Measurements from ENCODE around the gene SLC25A26. TPM values are rescaled to one million over a fixed set of nuclear protein-coding genes. Genes with fewer than 3 reads are reported as not detected.

The SLC25A26 gene
- polyA plus RNA-seq, 2 donors, result 4.6 to 13.5 TPM

DNA sequence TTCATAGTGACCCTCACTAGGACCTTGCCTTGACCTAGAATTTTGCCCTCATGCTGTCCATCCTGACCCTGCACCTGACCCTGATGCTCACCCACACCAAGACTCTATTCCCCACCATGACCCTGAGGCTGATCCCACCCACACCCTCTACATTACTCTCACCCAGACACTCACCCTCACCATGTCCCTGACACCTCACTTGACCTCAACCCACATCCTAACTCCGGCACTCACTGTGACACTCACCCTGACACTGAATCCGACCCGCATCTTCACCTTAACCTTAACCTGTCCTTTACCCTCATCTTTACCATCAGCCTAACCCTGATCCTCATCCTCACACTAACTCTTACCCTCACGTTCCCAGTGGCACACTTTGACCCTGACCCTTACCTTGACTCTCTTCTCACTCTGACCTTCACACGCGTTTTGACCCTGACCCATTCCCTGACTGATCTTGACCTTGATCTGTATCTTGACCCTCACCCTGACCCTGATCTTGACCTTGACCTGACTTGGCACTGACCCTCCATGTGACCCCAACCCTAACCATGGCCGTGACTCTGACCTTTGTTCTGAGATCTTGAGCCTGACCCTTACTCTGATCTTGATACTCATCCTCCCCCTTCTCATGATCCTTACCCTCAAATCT is 22.2 kb upstream of the SLC25A26 start:
- Histone ChIP-seq H3K27ac (ENCODE audit: low read depth in 2 of 2, low read length in 1 of 2) (no peak overlapping the region), H3K27me3 (ENCODE audit: control insufficient read depth in 1 of 2, insufficient read depth in 2 of 2, low read length in 2 of 2) (no peaks in the 10 kb centered on the region), H3K4me1 (ENCODE audit: control insufficient read depth in 2 of 2, insufficient read depth in 2 of 2, low read length in 1 of 2) (peaks cover 0 to 4% of the 10 kb centered on the region in 2 donors), H3K4me3 (ENCODE audit: low read depth in 1 of 2, low read length in 2 of 2) (no peak overlapping the region), H3K9me3 (ENCODE audit: control insufficient read depth in 2 of 2, insufficient read depth in 1 of 2, low read depth in 1 of 2, low read length in 1 of 2) (no peaks in the 10 kb centered on the region), H3K36me3 (ENCODE audit: control insufficient read depth in 2 of 2, insufficient read depth in 2 of 2, low read length in 1 of 2) (no peaks in the 10 kb centered on the region)
- 85 to 86% methylated on average over 7 of the region's 7 CpGs for WGBS, 2 donors

DNA sequence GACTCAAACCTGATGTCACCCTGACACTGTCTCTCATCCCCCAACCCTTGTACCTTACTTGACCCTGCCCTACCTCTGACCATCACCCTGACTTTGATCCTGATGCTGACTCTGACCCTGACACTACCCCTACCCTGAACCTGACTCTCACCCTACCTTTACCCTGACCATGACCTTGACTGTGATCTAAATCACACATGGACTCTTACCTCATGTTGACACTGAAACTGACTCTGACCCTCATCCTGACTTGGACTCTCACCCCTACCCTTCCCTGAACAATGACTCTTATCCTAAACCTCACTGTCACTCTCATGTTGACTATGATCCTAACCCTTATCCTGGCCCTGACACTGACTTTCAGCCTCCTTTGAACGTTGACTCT is 21.7 kb upstream of the SLC25A26 start:
- Histone ChIP-seq H3K27me3 (ENCODE audit: control insufficient read depth in 1 of 2, insufficient read depth in 2 of 2, low read length in 2 of 2) (no peaks in the 10 kb centered on the region), H3K4me1 (ENCODE audit: control insufficient read depth in 2 of 2, insufficient read depth in 2 of 2, low read length in 1 of 2) (peaks cover 0 to 4% of the 10 kb centered on the region in 2 donors), H3K4me3 (ENCODE audit: low read depth in 1 of 2, low read length in 2 of 2) (no peak overlapping the region), H3K9me3 (ENCODE audit: control insufficient read depth in 2 of 2, insufficient read depth in 1 of 2, low read depth in 1 of 2, low read length in 1 of 2) (no peaks in the 10 kb centered on the region), H3K27ac (ENCODE audit: low read depth in 2 of 2, low read length in 1 of 2) (no peak overlapping the region), H3K36me3 (ENCODE audit: control insufficient read depth in 2 of 2, insufficient read depth in 2 of 2, low read length in 1 of 2) (no peaks in the 10 kb centered on the region)
- WGBS, 2 donors, result 76 to 85% methylated on average over 1 of the region's 1 CpG

DNA sequence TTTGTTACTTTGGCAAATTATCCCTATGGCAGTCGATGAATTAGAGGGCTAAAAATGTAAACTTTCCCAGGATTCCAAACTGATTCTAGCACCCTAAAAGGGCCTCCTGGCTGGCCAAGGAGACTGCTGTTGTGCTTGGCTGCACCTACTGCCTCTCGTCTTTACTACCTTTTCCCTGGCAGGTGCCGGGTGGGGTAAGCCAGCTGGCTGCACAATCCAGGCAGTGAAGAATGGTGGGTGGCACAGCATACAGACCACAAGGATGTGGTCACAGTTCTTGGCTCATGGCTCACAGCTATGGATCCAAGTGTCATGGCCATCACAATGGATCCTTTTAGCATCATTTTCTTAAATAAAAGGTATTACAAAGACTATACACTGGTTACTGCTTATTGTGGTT is 20.7 kb upstream of the SLC25A26 start:
- H3K9me3 ChIP-seq (ENCODE audit: control insufficient read depth in 2 of 2, insufficient read depth in 1 of 2, low read depth in 1 of 2, low read length in 1 of 2), result no peaks in the 10 kb centered on the region
- peaks cover 0 to 3% of the 10 kb centered on the region in 2 donors for H3K4me1 ChIP-seq (ENCODE audit: control insufficient read depth in 2 of 2, insufficient read depth in 2 of 2, low read length in 1 of 2)
- no peaks in the 10 kb centered on the region for H3K27me3 ChIP-seq (ENCODE audit: control insufficient read depth in 1 of 2, insufficient read depth in 2 of 2, low read length in 2 of 2)
- WGBS, 2 donors, result 37% methylated on average over 3 of the region's 3 CpGs
- H3K4me3 ChIP-seq (ENCODE audit: low read depth in 1 of 2, low read length in 2 of 2), result no peak overlapping the region
- no peak overlapping the region for H3K27ac ChIP-seq (ENCODE audit: low read depth in 2 of 2, low read length in 1 of 2)
- no peaks in the 10 kb centered on the region for H3K36me3 ChIP-seq (ENCODE audit: control insufficient read depth in 2 of 2, insufficient read depth in 2 of 2, low read length in 1 of 2)

DNA sequence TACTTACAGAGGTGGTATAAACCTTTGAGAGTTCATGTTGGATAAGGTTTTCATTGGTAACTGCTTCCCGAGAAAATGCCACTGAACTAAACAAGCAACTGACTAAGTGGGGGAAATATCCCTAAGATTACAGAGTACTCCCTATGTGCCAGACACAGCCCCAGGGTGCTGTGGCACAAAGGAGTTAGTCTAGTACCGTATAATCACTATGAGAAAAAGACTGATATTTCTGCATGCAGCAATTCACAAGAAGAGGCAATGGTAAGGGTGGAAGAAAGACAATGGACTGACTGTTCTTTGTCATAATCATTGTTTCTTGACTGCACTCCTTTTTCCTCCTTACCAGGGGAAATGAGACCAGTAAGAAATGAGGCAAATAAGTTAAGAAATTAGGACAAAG is 20.0 kb upstream of the SLC25A26 start:
- H3K4me3 ChIP-seq (ENCODE audit: low read depth in 1 of 2, low read length in 2 of 2), result no peak overlapping the region
- H3K27me3 ChIP-seq (ENCODE audit: control insufficient read depth in 1 of 2, insufficient read depth in 2 of 2, low read length in 2 of 2), result no peaks in the 10 kb centered on the region
- H3K9me3 ChIP-seq (ENCODE audit: control insufficient read depth in 2 of 2, insufficient read depth in 1 of 2, low read depth in 1 of 2, low read length in 1 of 2), result no peaks in the 10 kb centered on the region
- 68 to 70% methylated on average over 2 of the region's 2 CpGs for WGBS, 2 donors
- H3K4me1 ChIP-seq (ENCODE audit: control insufficient read depth in 2 of 2, insufficient read depth in 2 of 2, low read length in 1 of 2), result no peaks in the 10 kb centered on the region
- no peaks in the 10 kb centered on the region for H3K36me3 ChIP-seq (ENCODE audit: control insufficient read depth in 2 of 2, insufficient read depth in 2 of 2, low read length in 1 of 2)
- H3K27ac ChIP-seq (ENCODE audit: low read depth in 2 of 2, low read length in 1 of 2), result no peak overlapping the region

DNA sequence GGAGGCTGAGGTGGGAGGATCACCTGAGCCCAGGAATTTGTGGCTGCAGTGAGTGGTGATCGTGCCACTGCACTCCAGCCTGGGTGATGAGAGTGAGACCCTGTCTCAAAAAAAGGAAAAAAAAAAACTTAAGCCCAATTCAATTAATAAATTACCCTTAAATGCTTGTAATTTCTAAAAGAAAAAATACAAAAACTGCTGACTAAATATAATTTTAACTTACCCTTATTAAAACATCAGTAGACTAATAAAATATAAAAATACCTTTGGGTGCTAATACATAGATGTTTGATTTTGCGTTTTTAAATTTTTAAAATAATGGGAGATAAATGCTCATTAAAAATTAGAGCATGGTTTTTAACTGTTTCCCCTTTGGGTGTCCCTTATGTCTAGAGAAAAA is 17.5 kb upstream of the SLC25A26 start:
- WGBS, 2 donors, result 84 to 86% methylated on average over 2 of the region's 2 CpGs
- no peaks in the 10 kb centered on the region for H3K4me1 ChIP-seq (ENCODE audit: control insufficient read depth in 2 of 2, insufficient read depth in 2 of 2, low read length in 1 of 2)
- no peak overlapping the region for H3K4me3 ChIP-seq (ENCODE audit: low read depth in 1 of 2, low read length in 2 of 2)
- H3K9me3 ChIP-seq (ENCODE audit: control insufficient read depth in 2 of 2, insufficient read depth in 1 of 2, low read depth in 1 of 2, low read length in 1 of 2), result no peaks in the 10 kb centered on the region
- no peaks in the 10 kb centered on the region for H3K27me3 ChIP-seq (ENCODE audit: control insufficient read depth in 1 of 2, insufficient read depth in 2 of 2, low read length in 2 of 2)
- no peaks in the 10 kb centered on the region for H3K36me3 ChIP-seq (ENCODE audit: control insufficient read depth in 2 of 2, insufficient read depth in 2 of 2, low read length in 1 of 2)
- no peak overlapping the region for H3K27ac ChIP-seq (ENCODE audit: low read depth in 2 of 2, low read length in 1 of 2)

DNA sequence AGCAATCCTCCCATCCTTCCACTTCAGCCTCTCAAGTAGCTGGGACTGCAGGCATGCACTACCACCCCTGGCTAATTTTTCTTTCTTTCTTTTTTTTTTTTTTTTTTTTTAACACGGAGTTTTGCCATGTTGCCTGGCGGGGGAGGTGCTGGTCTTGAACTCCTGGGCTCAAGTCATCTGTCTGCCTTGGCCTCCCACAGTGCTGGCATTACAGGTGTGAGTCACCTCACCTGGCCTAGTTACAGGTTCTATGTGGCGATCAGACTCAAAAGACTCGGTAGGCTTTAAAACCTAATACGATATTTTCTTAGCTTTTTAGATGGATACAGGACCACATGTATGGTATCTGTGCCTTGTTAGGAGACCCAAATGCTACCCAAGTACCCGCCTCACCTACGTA is 14.0 kb upstream of the SLC25A26 start:
- H3K36me3 ChIP-seq (ENCODE audit: control insufficient read depth in 2 of 2, insufficient read depth in 2 of 2, low read length in 1 of 2), result no peaks in the 10 kb centered on the region
- WGBS, 2 donors, result 88 to 91% methylated on average over 7 of the region's 7 CpGs
- no peak overlapping the region for H3K27ac ChIP-seq (ENCODE audit: low read depth in 2 of 2, low read length in 1 of 2)
- no peak overlapping the region for H3K4me3 ChIP-seq (ENCODE audit: low read depth in 1 of 2, low read length in 2 of 2)
- no peaks in the 10 kb centered on the region for H3K9me3 ChIP-seq (ENCODE audit: control insufficient read depth in 2 of 2, insufficient read depth in 1 of 2, low read depth in 1 of 2, low read length in 1 of 2)
- no peaks in the 10 kb centered on the region for H3K4me1 ChIP-seq (ENCODE audit: control insufficient read depth in 2 of 2, insufficient read depth in 2 of 2, low read length in 1 of 2)
- no peaks in the 10 kb centered on the region for H3K27me3 ChIP-seq (ENCODE audit: control insufficient read depth in 1 of 2, insufficient read depth in 2 of 2, low read length in 2 of 2)

DNA sequence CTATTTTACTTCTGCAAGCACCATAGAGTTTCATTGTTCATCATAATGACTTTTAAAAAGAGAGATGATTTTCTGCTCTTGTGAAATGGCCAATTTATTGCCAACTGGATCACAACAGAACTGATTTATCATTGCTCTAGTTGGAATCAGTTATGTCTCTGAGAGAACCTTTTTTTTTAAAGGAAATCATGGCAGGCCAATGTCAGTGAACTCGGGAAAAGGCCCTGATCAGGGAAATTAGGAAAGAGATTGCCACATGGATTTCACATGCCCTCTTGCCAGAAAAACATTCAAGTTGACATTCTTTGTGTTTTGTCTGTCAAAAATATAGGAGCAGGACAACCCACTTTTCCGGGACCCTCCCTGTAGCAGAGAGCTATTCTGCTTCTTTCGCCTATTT is 12.6 kb upstream of the SLC25A26 start:
- H3K4me3 ChIP-seq (ENCODE audit: low read depth in 1 of 2, low read length in 2 of 2), result no peak overlapping the region
- H3K27me3 ChIP-seq (ENCODE audit: control insufficient read depth in 1 of 2, insufficient read depth in 2 of 2, low read length in 2 of 2), result no peaks in the 10 kb centered on the region
- no peaks in the 10 kb centered on the region for H3K4me1 ChIP-seq (ENCODE audit: control insufficient read depth in 2 of 2, insufficient read depth in 2 of 2, low read length in 1 of 2)
- H3K36me3 ChIP-seq (ENCODE audit: control insufficient read depth in 2 of 2, insufficient read depth in 2 of 2, low read length in 1 of 2), result no peaks in the 10 kb centered on the region
- WGBS, 2 donors, result 88% methylated on average over 3 of the region's 3 CpGs
- no peak overlapping the region for H3K27ac ChIP-seq (ENCODE audit: low read depth in 2 of 2, low read length in 1 of 2)
- no peaks in the 10 kb centered on the region for H3K9me3 ChIP-seq (ENCODE audit: control insufficient read depth in 2 of 2, insufficient read depth in 1 of 2, low read depth in 1 of 2, low read length in 1 of 2)

DNA sequence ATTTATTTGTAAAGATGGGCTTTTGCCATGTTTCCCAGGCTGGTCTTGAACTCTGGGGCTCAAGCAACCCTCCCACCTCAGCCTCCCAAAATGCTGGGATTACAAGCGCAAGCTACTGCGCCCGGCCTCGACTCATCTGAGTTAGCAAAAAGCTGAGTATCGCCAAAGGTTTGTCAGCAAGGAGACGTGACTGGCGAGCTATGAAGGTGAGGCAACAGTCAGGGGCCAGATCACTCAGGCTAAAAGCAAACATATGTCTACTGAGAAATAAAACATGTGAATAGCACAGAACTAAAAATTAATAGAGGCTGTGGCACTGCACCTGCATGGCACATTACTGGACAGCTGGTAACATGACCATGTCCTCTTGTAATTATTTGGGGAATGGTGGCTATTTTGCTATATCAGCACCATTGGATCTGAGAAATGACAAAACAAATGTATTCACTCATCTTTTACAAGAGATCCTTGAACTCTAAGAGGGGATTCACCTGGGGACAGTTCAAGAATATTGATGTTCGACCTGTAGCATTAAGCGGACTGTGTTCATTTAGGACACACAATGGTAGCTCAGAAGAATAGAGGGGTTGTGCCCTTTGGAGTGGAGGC is 10.0 kb upstream of the SLC25A26 start:
- Histone ChIP-seq H3K4me3 (ENCODE audit: low read depth in 1 of 2, low read length in 2 of 2) (no peak overlapping the region), H3K27ac (ENCODE audit: low read depth in 2 of 2, low read length in 1 of 2) (no peak overlapping the region), H3K9me3 (ENCODE audit: control insufficient read depth in 2 of 2, insufficient read depth in 1 of 2, low read depth in 1 of 2, low read length in 1 of 2) (no peaks in the 10 kb centered on the region), H3K4me1 (ENCODE audit: control insufficient read depth in 2 of 2, insufficient read depth in 2 of 2, low read length in 1 of 2) (no peaks in the 10 kb centered on the region), H3K27me3 (ENCODE audit: control insufficient read depth in 1 of 2, insufficient read depth in 2 of 2, low read length in 2 of 2) (no peaks in the 10 kb centered on the region), H3K36me3 (ENCODE audit: control insufficient read depth in 2 of 2, insufficient read depth in 2 of 2, low read length in 1 of 2) (no peaks in the 10 kb centered on the region)
- WGBS, 2 donors, result 83 to 87% methylated on average over 9 of the region's 9 CpGs

DNA sequence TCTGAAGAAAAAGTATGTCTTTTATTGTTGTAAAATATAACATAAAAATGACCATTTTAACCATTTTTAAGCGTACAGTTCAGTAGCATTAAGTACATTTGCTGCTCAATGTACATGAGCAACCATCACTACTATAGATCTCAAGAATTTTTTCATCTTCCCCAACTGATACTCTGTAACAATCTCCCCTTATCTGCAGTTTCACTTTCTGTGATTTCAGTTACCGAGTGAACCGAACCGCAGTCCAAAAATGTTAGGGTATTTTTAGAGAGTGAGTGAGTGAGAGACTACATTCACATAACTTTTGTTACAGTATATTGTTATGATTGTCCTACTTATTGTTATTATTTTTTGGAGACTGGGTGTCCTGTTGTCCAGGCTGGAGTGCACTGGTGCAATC is 9.0 kb upstream of the SLC25A26 start:
- Histone ChIP-seq H3K27ac (ENCODE audit: low read depth in 2 of 2, low read length in 1 of 2) (no peak overlapping the region), H3K4me1 (ENCODE audit: control insufficient read depth in 2 of 2, insufficient read depth in 2 of 2, low read length in 1 of 2) (no peaks in the 10 kb centered on the region), H3K9me3 (ENCODE audit: control insufficient read depth in 2 of 2, insufficient read depth in 1 of 2, low read depth in 1 of 2, low read length in 1 of 2) (no peaks in the 10 kb centered on the region), H3K4me3 (ENCODE audit: low read depth in 1 of 2, low read length in 2 of 2) (no peak overlapping the region), H3K36me3 (ENCODE audit: control insufficient read depth in 2 of 2, insufficient read depth in 2 of 2, low read length in 1 of 2) (no peaks in the 10 kb centered on the region), H3K27me3 (ENCODE audit: control insufficient read depth in 1 of 2, insufficient read depth in 2 of 2, low read length in 2 of 2) (no peaks in the 10 kb centered on the region)
- 79 to 85% methylated on average over 4 of the region's 4 CpGs for WGBS, 2 donors

DNA sequence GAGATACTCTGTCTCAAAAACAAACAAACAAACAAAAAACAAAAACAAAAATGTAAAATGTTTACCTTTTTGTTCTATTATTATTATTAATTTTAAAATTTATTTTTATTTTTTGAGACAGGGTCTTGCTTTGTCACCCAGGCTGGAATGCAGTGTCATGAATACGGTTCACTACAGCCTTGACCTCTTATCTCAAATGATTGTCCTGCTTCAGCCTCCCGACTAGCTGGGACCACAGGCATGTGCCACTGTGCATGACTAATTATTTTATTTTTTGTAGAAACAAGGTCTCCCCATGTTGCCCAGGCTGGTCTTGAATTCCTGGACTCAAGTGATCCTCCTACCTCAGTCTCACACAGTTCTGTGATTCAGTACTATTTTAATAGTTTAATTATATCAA is 5.7 kb upstream of the SLC25A26 start:
- WGBS, 2 donors, result 65 to 70% methylated on average over 2 of the region's 2 CpGs
- H3K27ac ChIP-seq (ENCODE audit: low read depth in 2 of 2, low read length in 1 of 2), result no peak overlapping the region
- H3K4me3 ChIP-seq (ENCODE audit: low read depth in 1 of 2, low read length in 2 of 2), result no peak overlapping the region
- H3K9me3 ChIP-seq (ENCODE audit: control insufficient read depth in 2 of 2, insufficient read depth in 1 of 2, low read depth in 1 of 2, low read length in 1 of 2), result no peaks in the 10 kb centered on the region
- no peaks in the 10 kb centered on the region for H3K27me3 ChIP-seq (ENCODE audit: control insufficient read depth in 1 of 2, insufficient read depth in 2 of 2, low read length in 2 of 2)
- H3K36me3 ChIP-seq (ENCODE audit: control insufficient read depth in 2 of 2, insufficient read depth in 2 of 2, low read length in 1 of 2), result no peaks in the 10 kb centered on the region
- H3K4me1 ChIP-seq (ENCODE audit: control insufficient read depth in 2 of 2, insufficient read depth in 2 of 2, low read length in 1 of 2), result no peaks in the 10 kb centered on the region
